ENCODE data around the gene CSPG4.

The CSPG4 gene

DNA sequence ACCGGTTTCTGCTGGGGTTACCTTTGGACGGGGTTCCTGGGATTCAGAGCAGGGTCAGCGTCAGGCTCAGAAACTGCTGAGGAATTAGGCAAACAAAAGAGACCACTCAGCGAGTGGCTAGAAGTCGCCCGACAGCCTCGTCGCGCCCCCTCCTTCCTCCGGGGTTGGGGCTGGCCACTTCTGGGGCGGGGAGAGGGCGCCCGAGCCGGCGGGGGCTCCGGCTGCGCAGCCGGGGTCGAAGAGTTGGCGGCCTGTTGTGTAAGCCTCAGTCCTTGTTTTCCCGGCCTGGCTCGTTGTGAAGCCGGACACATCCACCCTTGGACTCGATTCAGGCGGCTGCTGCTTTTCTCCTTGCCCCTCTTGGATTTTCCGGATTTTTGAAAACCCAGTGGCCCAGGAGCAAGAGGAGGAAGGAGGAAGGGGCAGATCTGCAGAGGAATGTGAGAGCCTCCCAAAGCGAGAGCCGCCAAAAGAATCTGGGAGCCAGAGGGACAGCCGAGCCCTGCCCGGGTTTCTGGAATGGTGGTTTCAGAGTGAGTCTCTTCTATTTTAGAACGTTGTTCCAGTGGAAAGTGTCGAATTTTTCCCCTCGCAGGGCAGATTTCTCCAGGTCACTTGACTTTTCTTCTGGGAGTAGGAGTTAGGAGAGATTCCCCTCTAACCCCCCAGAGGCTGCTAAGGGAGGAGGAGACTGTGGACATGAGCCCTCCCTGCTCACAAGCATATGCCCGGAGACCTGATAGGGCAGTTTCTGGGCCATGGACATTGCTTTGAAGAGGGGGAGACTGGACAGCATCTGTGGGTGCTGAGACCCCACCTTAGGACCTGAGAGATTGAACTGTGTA, 64.3 kb downstream of the CSPG4 start:
- TF ChIP-seq BACH2 (CRISPR knock-in tag; IDR thresholded peaks at IDR 0.05; ENCODE audit: borderline replicate concordance) (no peak), ISL1 (CRISPR knock-in tag; IDR thresholded peaks at IDR 0.05) (no peak), ZFP30 (CRISPR knock-in tag; IDR thresholded peaks at IDR 0.05) (no peak)
- TF ChIP-seq, protein P1, sequence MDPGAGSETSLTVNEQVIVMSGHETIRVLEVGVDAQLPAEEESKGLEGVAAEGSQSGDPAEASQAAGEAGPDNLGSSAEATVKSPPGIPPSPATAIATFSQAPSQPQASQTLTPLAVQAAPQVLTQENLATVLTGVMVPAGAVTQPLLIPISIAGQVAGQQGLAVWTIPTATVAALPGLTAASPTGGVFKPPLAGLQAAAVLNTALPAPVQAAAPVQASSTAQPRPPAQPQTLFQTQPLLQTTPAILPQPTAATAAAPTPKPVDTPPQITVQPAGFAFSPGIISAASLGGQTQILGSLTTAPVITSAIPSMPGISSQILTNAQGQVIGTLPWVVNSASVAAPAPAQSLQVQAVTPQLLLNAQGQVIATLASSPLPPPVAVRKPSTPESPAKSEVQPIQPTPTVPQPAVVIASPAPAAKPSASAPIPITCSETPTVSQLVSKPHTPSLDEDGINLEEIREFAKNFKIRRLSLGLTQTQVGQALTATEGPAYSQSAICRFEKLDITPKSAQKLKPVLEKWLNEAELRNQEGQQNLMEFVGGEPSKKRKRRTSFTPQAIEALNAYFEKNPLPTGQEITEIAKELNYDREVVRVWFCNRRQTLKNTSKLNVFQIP (CRISPR knock-in tag; IDR thresholded peaks at IDR 0.05; ENCODE audit: borderline replicate concordance, low read depth): no peak
- peak; percentile 38 for ATAC-seq

- TF ChIP-seq PATZ1 (CRISPR knock-in tag; IDR thresholded peaks at IDR 0.05; ENCODE audit: borderline replicate concordance) (no peak), TSHZ2 (CRISPR knock-in tag; IDR thresholded peaks at IDR 0.05) (no peak), ARNTL (CRISPR knock-in tag; IDR thresholded peaks at IDR 0.05; ENCODE audit: borderline replicate concordance, low read depth) (no peak), TCF4 (CRISPR knock-in tag; IDR thresholded peaks at IDR 0.05; ENCODE audit: borderline replicate concordance) (no peak), GLIS3 (CRISPR knock-in tag; IDR thresholded peaks at IDR 0.05) (no peak), BACH2 (CRISPR knock-in tag; IDR thresholded peaks at IDR 0.05; ENCODE audit: borderline replicate concordance) (no peak), ZNF8 (CRISPR knock-in tag; IDR thresholded peaks at IDR 0.05) (no peak), CREB5 (CRISPR knock-in tag; IDR thresholded peaks at IDR 0.05; ENCODE audit: low read depth) (no peak), ZC3H10 (CRISPR knock-in tag; IDR thresholded peaks at IDR 0.05) (no peak), ZNF70 (CRISPR knock-in tag; IDR thresholded peaks at IDR 0.05) (no peak), ESRRG (CRISPR knock-in tag; IDR thresholded peaks at IDR 0.05) (no peak), ZNF565 (CRISPR knock-in tag; conservative IDR thresholded peaks at IDR 0.05; ENCODE audit: low read depth) (no peak), PPARA (CRISPR knock-in tag; IDR thresholded peaks at IDR 0.05; ENCODE audit: borderline replicate concordance) (no peak), SNAI2 (CRISPR knock-in tag; IDR thresholded peaks at IDR 0.05) (no peak), ISL1 (CRISPR knock-in tag; IDR thresholded peaks at IDR 0.05) (no peak), CSRNP3 (CRISPR knock-in tag; IDR thresholded peaks at IDR 0.05) (no peak), ZFP3 (CRISPR knock-in tag; IDR thresholded peaks at IDR 0.05) (no peak), OSR1 (CRISPR knock-in tag; IDR thresholded peaks at IDR 0.05) (no peak)
- TF ChIP-seq, protein P1 (CRISPR knock-in tag; IDR thresholded peaks at IDR 0.05; ENCODE audit: borderline replicate concordance, low read depth): no peak
Observed at GRCh38 chr15:75647370-75648155, 65.1 kb downstream of the CSPG4 start, which contains the start of gene SNX33. Gene SNX33, plus strand, starts transcription at chr15:75647912. Its CDS starts 1,191 bp downstream, at chr15:75649103.

More at GRCh38 chr15:75647370-75648155, 65.1 kb downstream of the CSPG4 start, which contains the start of gene SNX33:
- ATAC-seq: peak; percentile 86
